NCI-H1436 (cell line): ENCODE data around the gene BCL6B.
A peak's percentile ranks its signal among the peaks of the same experiment; 100 is the strongest.
"Not testable (repeated sequence)": the region's sequence is repeated elsewhere in the genome, so short reads cannot be mapped to it uniquely, and the experiment has no call there.

Experiments used
- DNase-seq: peaks from one replicate; lab custom pipeline; 2025; lab: John Stamatoyannopoulos, UW

Gene BCL6B, protein sequence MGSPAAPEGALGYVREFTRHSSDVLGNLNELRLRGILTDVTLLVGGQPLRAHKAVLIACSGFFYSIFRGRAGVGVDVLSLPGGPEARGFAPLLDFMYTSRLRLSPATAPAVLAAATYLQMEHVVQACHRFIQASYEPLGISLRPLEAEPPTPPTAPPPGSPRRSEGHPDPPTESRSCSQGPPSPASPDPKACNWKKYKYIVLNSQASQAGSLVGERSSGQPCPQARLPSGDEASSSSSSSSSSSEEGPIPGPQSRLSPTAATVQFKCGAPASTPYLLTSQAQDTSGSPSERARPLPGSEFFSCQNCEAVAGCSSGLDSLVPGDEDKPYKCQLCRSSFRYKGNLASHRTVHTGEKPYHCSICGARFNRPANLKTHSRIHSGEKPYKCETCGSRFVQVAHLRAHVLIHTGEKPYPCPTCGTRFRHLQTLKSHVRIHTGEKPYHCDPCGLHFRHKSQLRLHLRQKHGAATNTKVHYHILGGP

DNA sequence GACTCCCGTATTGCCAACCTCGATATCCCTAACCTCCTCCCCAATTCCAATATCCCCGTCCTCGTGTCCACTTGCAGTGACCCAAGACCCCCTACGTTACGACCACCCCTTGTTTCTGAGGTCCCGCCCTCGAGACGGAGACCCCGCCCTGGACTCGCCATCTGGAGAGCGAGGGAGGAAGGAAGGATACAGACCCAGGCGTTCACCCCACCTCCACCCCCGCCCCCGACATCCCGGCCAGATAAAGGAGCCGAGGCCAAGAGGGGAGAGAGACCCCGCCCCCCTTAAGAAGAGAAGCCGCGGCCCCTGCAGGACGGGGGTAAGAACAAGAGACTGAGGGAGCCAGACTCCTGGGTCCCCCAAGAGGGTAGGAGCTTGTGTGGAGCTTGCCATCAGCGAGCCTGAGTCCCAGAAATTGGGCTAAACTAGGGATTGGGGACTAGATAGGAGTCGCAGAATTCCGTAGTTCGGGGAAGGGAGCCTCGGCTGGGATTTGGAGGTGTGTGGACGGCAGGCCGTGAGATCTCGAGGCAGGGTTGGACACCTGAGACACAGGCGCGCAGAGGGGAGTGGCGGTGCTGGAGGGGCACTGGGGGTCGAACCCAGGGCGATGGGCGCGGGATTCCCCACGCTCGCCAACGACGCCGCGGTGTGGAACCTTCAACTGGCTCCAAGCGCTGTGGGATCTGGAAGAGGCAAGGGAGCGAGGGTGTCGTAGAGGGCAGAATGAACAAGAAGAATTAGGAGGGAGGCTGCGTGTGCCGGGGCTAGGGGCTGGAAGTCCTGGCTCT is at the start of gene BCL6B:
TSS of gene BCL6B (plus strand) at position 270 of the 791 bp plus-strand sequence. CDS start 622 bp downstream, outside the sequence.
- no peak for DNase-seq

DNA sequence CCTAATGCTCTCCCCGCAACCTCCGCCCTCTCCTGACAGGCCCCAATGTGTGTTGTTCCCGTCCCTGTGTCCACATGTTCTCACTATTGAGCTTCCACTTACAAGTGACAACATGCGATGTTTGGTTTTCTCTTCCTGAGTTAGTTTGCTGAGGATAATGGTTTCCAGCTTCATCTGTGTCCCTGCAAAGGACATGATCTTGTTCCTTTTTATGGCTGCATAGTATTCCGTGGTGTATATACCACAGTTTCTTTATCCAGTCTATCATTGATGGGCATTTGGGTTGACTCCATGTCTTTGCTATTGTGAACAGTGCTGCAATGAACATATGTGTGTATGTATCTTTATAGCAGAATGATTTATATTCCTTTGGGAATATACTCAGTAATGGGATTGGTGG is 43.4 kb upstream of the BCL6B start:
- not testable (repeated sequence) for DNase-seq

DNA sequence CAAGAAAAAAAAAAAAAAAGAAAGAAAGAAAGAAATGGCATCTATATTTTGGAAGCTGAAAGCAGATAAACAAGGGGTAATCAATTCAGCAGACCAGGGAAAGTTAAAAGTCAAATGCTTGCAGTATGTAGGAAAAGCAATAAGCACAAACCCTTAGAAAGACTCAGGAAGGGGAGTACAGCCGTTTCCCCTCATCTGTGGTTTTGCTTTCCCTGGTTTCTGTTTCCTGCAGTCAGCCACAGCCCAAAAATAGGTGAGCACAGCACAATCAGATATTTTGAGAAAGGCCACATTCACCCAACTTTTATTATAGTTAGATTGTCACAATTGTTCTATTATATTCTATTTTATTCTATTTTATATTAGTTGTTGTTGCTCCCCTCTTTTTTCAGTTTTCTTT is 41.4 kb upstream of the BCL6B start:
- DNase-seq: no peak

DNA sequence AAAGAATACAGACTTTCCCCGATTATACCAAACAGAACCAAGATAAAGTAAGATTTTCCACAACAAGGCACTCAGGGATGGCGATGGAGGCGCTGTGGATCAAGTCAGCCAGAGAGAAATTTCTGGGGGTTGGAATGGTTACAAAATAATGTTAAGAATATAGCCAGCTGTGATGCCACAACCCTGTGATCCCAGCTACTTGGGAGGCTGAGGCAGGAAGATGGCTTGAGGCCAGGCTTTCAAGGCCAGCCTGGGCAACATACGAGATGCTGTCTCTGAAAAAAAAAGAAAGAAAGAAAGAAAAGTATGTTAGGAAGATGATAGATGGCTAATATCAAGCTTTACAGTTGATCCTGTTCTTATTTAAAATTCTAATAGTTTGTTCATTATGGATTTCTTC is 37.6 kb upstream of the BCL6B start:
- no peak for DNase-seq

DNA sequence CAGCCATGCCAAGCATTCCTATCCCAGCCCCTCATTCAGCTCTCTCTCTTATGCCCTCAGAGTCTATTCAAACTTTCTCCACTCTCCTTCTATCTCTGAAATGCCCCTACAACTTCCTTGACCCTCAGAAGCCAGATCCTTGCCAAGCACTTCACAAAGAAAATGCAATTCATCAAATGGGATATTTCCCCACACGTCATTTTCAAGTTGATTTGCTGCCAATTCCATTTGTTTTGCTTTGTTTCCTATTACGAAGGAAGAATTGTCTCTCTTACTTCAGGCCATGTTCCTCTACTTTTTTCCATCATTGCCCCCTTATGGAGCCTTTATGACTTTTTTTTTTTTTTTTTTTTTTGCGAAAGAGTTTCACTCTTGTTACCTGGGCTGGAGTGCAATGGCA is 36.2 kb upstream of the BCL6B start:
- no peak for DNase-seq

DNA sequence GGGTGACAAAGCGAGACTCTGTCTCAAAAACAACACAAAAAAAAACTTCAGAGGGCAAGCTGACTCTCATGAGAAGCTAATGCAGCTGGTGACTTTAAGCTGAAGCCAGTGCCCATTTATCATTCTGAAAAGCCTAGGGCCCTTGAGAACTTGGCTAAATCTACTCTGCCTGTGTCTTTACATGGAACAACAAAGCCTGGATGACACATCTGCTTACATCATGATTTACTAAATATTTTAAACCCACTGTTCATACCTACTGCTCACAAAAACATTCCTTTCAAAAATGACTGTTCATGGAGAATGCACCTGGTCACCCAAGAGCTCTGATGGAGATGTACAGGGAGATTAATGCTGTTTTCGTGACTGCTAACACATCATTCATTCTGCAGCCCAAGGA is 33.1 kb upstream of the BCL6B start:
- DNase-seq: no peak

DNA sequence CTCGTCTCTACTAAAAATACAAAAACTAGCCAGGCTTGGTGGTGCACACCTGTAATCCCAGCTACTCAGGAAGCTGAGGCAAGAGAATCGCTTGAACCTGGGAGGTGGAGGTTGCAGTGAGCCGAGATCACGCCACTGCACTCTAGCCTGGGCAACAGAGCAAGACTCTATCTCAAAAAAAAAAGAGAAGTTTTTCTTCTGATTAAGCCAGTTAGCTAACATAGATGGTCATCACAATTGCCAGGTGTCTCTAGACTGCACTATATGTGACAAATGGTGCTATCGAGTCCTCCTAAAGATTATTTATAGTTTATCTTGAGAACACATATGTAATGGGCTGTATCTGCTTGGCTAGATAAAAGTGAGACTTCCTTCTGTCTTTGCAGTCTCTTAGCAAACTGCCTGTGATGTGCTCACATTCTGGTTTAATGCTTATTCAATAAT is 29.2 kb upstream of the BCL6B start:
- DNase-seq: not testable (repeated sequence)

DNA sequence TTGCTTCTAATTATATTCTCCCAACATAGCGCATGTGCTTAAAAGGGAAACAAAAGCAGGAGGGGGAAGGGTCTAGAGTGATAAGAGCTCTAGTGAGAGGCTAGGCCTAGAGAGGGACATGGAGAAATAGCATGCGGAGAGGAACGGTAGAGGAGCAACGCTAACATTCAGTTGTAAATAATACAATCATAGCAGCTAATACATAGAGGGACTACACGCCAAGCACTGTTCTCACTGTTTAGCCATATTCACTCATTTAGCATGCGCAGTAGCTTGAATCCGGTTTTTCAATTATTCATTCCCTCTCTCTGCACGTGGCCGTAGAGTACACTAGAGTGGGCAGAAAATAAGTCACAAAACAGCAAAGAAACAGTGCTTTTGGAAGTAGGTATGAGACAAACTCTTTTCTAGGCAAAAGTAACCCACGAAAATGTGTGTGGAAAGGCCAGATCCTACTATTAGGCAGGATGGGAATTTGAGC is 28.7 kb upstream of the BCL6B start:
- DNase-seq: no peak

DNA sequence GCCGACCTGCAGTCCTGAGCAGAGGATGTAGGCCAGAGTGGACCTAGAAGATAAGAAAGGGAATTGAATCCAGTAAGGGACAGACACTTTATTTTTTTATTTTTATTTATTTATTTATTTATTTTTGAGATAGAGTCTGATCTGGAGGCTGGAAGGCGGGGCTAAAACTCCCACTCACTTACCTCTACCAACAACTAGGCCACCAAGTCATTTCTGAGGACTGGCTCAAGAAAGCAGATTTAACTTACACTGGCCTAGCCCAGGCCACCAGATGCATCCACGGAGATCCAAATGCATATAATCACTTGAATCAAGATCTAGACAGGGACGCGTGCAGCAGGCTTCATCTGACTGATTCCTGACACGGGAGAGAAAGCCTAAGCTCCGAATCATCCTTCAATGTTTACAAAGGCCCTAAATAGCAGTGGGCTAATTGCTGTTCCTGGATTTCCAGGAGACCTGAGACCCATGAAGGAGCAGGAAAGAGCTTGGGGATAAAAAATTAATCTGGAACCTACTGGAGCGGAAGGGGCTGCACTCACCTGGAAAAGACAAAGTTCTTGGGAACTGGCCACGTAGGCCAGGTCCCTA is 28.1 kb upstream of the BCL6B start:
- no peak for DNase-seq

DNA sequence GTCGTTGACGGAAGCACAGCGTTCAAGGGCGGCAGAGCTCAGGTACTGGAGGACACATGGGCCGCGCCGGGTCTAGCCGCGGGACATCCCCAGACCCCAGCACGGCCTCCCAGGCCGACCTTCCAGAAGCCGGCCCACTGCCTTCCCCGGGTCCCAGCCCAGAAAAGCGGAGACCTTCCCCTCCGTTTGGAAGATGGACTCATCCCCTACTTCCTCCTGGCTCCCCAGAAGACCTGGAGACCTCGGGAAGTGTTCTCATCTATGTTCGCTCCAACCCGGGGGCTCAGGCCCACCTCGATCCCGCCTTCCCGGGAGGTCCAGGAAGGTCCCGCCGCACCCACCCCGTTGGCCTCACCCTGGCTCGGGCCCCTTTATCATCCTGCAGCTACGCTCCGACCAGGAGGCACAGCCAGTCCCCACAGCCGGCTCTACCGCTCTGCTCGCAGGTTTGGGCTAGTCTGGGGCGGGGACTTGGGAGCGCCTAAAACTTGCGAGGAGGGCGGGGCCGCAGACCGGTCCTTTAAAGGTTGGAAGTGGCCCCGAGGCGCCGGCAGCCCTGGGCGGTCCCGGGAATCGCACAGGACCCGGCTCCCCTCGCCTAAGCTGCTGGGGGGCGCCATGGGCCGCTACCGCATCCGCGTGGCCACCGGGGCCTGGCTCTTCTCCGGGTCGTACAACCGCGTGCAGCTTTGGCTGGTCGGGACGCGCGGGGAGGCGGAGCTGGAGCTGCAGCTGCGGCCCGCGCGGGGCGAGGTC is 27.2 kb upstream of the BCL6B start, which contains the start of gene ALOX12:
TSS of gene ALOX12 (plus strand) at position 550 of the 756 bp plus-strand sequence. CDS start at position 619, 69 bp downstream.
- DNase-seq: no peak

DNA sequence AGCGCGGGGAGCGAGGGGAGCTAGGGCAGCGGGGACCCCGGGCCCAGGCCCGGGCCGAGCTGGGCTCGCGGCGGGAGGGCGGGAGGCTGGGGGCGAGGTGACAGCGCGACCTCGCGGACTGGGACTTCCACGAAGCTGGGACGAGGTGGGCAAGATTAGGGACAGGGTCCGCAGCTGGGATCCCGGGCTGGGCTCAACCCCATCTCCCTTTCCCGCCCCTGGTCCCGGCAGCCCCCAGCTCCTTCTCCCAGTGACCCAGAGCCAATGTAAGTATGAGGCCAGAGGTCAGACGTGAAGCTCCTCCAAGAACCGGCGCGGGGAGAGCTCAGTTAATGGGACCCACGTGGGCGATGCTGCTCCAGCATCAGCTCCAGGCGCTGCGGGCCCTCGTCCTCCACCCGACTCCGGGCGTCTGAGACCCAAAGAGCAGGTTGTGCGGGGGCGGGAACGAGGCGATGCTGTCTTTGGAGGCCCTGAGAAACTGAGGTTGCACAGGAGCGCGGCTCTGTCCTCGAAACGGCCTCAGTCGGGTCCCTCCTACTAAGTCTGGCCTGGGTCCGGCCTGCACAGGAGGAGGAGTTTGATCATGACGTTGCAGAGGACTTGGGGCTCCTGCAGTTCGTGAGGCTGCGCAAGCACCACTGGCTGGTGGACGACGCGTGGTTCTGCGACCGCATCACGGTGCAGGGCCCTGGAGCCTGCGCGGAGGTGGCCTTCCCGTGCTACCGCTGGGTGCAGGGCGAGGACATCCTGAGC is 26.4 kb upstream of the BCL6B start:
- no peak for DNase-seq

DNA sequence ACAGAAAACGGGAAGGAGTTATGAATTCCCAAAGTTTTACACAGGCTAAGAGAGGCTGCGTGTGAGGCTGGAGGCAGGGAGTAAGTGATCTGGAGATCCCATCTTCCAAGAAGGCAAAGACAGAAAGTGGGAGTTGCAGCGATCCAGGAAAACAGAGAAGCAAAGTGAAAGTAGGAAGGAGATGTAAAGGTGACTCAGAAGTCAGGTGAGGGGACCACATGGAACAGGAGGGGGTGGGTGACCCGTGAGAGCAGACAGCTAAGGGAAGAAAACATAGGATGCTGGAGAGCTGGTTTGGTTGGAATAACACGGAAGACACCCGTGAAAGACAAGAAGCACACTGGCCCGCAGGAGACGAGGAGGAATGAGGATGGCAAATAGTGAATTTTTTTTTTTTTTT is 25.7 kb upstream of the BCL6B start:
- DNase-seq: no peak

DNA sequence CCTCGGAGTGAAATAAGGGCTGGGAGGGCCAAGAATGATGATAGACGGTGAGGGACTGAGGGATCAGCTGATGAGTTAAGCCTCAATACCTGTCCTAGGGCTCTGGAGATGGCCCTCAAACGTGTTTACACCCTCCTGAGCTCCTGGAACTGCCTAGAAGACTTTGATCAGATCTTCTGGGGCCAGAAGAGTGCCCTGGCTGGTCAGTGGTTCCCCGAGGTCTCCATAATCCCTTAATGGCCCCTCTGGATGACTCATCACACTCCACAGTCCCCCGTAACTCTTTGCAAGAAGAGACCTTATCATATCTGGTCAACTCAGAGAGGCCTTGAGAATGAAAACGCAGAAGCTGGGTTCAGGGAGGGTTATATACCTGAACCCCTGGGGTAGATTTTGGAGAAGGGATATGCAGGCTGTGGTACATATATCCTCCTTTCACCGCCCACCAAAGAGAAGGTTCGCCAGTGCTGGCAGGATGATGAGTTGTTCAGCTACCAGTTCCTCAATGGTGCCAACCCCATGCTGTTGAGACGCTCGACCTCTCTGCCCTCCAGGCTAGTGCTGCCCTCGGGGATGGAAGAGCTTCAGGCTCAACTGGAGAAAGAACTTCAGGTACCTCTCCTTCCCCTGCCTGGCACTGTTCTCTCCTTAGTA is 23.9 kb upstream of the BCL6B start:
- no peak for DNase-seq

DNA sequence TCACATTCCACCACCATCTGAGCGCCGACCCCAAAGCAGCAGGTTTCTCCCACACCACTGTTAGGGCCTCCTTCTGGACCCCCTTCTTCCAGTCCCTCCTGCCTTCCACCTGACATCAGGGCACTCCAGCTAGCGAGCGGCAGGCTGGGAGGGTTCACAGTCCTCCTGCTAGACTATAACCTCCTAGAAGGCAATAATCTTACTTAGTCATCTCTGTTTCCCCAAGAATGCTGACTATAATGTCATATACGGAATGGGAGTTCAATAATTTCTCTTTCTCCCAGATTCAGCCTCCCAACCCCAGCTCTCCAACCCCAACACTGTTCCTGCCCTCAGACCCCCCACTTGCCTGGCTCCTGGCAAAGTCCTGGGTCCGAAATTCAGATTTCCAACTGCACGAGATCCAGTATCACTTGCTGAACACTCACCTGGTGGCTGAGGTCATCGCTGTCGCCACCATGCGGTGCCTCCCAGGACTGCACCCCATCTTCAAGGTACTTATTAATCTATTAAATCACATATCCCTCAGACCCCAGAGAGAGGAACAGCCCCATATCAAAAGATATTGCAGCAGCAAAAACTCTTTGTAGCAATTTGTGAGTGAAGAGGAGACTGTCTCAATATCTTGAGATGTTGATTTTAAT is 21.4 kb upstream of the BCL6B start:
- no peak for DNase-seq

DNA sequence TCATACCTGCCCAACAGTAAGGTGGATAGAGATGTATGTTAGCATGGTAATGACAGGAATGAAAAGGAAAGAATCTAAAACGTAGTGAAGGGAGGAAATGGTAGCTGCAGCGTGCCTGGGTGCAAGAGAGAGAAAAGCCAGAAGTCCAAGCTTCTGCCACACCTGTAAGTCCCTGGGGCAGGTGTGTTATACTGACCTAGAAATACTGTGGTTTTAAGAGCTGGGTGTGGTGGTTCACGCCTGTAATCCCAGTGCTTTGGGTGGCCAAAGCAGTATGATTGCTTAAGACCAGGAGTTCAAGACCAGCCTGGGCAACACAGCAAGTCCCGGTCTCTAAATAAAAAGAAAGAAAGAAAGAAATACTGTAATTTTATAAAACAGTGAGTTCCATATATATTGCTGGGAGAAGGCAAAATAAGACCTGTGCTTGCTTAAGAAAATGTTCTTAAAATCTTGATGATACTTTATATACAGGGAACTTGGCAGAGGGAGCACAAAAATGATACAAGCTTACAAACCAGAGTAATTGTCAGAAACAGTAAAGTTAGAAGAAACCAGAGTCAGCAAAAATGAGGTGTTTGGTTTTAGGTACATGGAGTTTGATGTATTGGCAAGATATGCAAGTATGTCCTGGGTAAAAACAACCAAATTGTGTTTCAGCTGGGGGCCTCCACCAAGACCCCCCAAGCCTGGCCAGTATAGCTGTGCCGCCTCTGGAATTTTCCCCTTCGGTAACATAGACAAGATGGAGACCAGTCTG is 20.4 kb upstream of the BCL6B start:
- no peak for DNase-seq

DNA sequence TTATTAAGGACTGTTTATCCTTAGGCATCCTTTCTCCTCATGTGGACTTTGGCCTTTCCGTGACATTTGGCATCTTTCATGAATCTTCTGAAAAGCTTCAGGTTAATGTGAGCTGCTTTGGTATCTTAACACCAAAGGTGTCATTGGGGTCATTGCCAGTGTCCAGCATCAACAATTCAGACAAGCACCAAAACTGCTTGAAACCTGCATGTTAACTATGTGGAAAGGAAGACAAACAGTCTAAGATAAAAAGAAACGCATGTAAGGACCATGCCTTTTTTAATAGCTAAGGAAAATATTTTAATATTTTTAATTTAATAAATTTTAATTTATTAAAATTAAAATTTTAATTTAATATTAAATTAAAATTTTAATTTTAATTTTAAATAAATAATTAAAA is 19.1 kb upstream of the BCL6B start:
- DNase-seq: no peak

DNA sequence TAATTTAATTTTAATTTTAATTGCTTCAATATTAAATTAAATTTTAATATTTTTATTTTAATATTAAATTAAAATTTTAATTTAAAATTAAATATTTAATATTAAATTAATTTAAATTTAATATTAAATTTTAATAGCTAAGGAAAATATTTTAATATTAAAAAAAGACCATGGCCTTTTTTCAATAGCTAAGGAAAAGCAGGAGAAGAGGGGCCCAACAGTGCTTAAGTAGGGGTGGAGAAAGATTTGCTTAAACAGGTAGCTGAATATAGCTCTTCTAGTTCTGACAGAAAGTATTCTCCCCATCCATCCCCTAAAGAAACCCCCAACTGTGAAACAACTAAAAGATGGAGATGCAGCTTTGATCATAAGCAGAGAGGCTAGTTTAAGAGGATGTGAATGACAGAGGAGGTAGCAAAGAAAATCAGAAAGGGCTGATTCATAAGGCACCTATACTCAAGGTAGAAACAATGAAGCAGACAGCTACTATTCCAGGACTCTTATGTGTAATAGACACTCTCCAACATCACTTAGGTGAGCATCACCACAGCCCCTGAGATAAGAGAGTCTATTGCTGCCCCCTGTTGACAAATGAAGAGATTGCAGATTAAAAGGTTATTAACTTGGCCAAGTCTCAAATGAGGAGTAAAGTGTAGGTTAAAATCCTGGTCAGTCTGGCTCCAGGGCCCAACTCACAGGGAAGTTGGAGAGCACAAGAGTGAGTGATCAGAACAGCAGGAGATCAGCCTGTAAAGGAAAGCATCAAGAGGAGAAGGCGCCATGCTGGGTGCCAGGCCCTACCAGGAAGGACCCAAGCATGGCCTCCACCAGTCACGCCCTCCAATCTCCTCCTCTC is 18.2 kb upstream of the BCL6B start:
- DNase-seq: peak; percentile 75

DNA sequence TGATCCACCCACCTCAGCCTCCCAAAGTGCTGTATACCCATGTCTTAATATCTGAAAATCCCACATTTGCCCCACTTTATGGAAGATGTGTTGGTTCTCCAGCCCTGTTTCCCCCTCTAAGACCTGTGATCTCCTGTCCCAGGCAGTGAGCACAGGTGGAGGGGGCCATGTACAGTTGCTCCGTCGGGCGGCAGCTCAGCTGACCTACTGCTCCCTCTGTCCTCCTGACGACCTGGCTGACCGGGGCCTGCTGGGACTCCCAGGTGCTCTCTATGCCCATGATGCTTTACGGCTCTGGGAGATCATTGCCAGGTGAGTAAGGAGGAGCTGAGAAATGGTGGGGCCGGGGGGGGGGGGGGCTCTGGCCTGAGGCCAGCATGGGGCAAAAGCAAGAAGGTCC is 17.1 kb upstream of the BCL6B start:
- DNase-seq: no peak
